ENCODE measurements around the gene NAA10. TPM values are rescaled to one million over a fixed set of nuclear protein-coding genes. Genes with fewer than 3 reads are reported as not detected.

Gene NAA10
- 194 to 251 TPM (median 220 TPM) in 5 replicates for total RNA-seq (2022; extraction: Qiagen RNA extraction; ENCODE audit: low read depth)

GRCh38 chrX:153934762-153935325 is at the start of gene NAA10:
TSS of gene NAA10 (minus strand) at chrX:153935037. CDS start at chrX:153934904, 133 bp downstream.

GRCh38 chrX:153972368-153973126 is 37.7 kb upstream of the NAA10 start, which contains the start of gene TMEM187:
TSS of gene TMEM187 (plus strand) at chrX:153972754. CDS start at chrX:153982063, 9,309 bp downstream.

GRCh38 chrX:153971450-153972367 is 36.9 kb upstream of the NAA10 start, which contains the start of gene HCFC1:
TSS of gene HCFC1 (minus strand) at chrX:153971818. CDS start at chrX:153970840, 978 bp downstream.

GRCh38 chrX:153944140-153944799 is 9.4 kb upstream of the NAA10 start, which contains the start of gene RENBP:
TSS of gene RENBP (minus strand) at chrX:153944643. CDS start at chrX:153944610, 33 bp downstream.

GRCh38 chrX:153925739-153926551 is 8.9 kb downstream of the NAA10 start, which contains the start of gene ARHGAP4:
TSS of gene ARHGAP4 (minus strand) at chrX:153926264. CDS start at chrX:153926202, 62 bp downstream.

GRCh38 chrX:153903991-153904957 is 30.6 kb downstream of the NAA10 start, which contains the start of gene AVPR2:
TSS of gene AVPR2 (plus strand) at chrX:153904673. CDS start at chrX:153905146, 473 bp downstream.

GRCh38 chrX:153885968-153886903 is 48.6 kb downstream of the NAA10 start, which contains the start of gene L1CAM:
TSS of gene L1CAM (minus strand) at chrX:153886173. CDS start at chrX:153875836, 10,337 bp downstream.

Other genes with a start within 250 kb of the NAA10 start
- 11.3 to 13.3 TPM (median 11.9 TPM) in 5 replicates for gene SLC6A8, start 247.1 kb downstream of the NAA10 start, total RNA-seq (2022; extraction: Qiagen RNA extraction; ENCODE audit: low read depth)
- 350 to 420 TPM (median 366 TPM) in 5 replicates for gene BCAP31, start 210.7 kb downstream of the NAA10 start, total RNA-seq (2022; extraction: Qiagen RNA extraction; ENCODE audit: low read depth)
- 2.3 to 4.7 TPM (median 3.6 TPM) in 5 replicates for gene ABCD1, start 210.2 kb downstream of the NAA10 start, total RNA-seq (2022; extraction: Qiagen RNA extraction; ENCODE audit: low read depth)
- 2.4 to 4.3 TPM (median 3.6 TPM) in 5 replicates for gene PLXNB3, start 170.8 kb downstream of the NAA10 start, total RNA-seq (2022; extraction: Qiagen RNA extraction; ENCODE audit: low read depth)
- gene SRPK3, start 154.0 kb downstream of the NAA10 start, total RNA-seq (2022; extraction: Qiagen RNA extraction; ENCODE audit: low read depth) = not detected in 5 replicates
- 58.5 to 62.8 TPM (median 59.4 TPM) in 5 replicates for gene IDH3G, start 140.7 kb downstream of the NAA10 start, total RNA-seq (2022; extraction: Qiagen RNA extraction; ENCODE audit: low read depth)
- 399 to 451 TPM (median 405 TPM) in 5 replicates for gene SSR4, start 140.4 kb downstream of the NAA10 start, total RNA-seq (2022; extraction: Qiagen RNA extraction; ENCODE audit: low read depth)
- gene PDZD4, start 104.5 kb downstream of the NAA10 start, total RNA-seq (2022; extraction: Qiagen RNA extraction; ENCODE audit: low read depth) = 2.2 to 4.1 TPM (median 3.4 TPM) in 5 replicates
- 16.7 to 20.3 TPM (median 17.5 TPM) in 5 replicates for gene L1CAM, start 48.9 kb downstream of the NAA10 start, total RNA-seq (2022; extraction: Qiagen RNA extraction; ENCODE audit: low read depth)
- gene AVPR2, start 30.4 kb downstream of the NAA10 start, total RNA-seq (2022; extraction: Qiagen RNA extraction; ENCODE audit: low read depth) = not detected in 5 replicates
- 0.80 to 2.0 TPM (median 1.2 TPM) in 5 replicates for gene ARHGAP4, start 8.8 kb downstream of the NAA10 start, total RNA-seq (2022; extraction: Qiagen RNA extraction; ENCODE audit: low read depth)
- gene RENBP, start 9.6 kb upstream of the NAA10 start, total RNA-seq (2022; extraction: Qiagen RNA extraction; ENCODE audit: low read depth) = 0.09 to 0.29 TPM (median 0.14 TPM) in 4 of 5 replicates, not detected in the other
- gene HCFC1, start 36.8 kb upstream of the NAA10 start, total RNA-seq (2022; extraction: Qiagen RNA extraction; ENCODE audit: low read depth) = 32.7 to 37.9 TPM (median 37.7 TPM) in 5 replicates
- gene TMEM187, start 37.7 kb upstream of the NAA10 start, total RNA-seq (2022; extraction: Qiagen RNA extraction; ENCODE audit: low read depth) = 4.8 to 7.7 TPM (median 6.3 TPM) in 5 replicates
- 196 to 229 TPM (median 217 TPM) in 5 replicates for gene IRAK1, start 84.9 kb upstream of the NAA10 start, total RNA-seq (2022; extraction: Qiagen RNA extraction; ENCODE audit: low read depth)
- 17.6 to 22.6 TPM (median 18.4 TPM) in 5 replicates for gene MECP2, start 162.7 kb upstream of the NAA10 start, total RNA-seq (2022; extraction: Qiagen RNA extraction; ENCODE audit: low read depth)
- not detected in 5 replicates for gene OPN1LW, start 209.2 kb upstream of the NAA10 start, total RNA-seq (2022; extraction: Qiagen RNA extraction; ENCODE audit: low read depth)
- not detected in 5 replicates for gene OPN1MW, start 247.6 kb upstream of the NAA10 start, total RNA-seq (2022; extraction: Qiagen RNA extraction; ENCODE audit: low read depth)

All from A549 treated with GW870086 at 1 μM for 4 hours (cell line).